BJ (cell line): Measurements from ENCODE around the gene TFEB. TPM values are rescaled to one million over a fixed set of nuclear protein-coding genes. Genes with fewer than 3 reads are reported as not detected.

Source experiments
- CTCF ChIA-PET: fragments of 350-600 bp; formaldehyde crosslinking; extraction: SDS; loops from one replicate; lab custom pipeline; 2021; ENCODE audit warnings: antibody characterized with exemption, inconsistent platforms; lab: Yijun Ruan, JAX
- POLR2A ChIA-PET: fragments of 300-600 bp; sonication (Branson Sonifier 250); formaldehyde crosslinking; extraction: SDS; loops from one replicate; lab custom pipeline; 2021; ENCODE audit warnings: antibody characterized with exemption; lab: Charles Lee
- DNase-seq: peaks from one replicate; pipeline ENCODE4 v3.0.0-alpha.2; 2011; ENCODE audit warnings: low read depth
- H3K27me3 ChIP-seq: 2 replicates; pipeline ENCODE4 v1.6.0; 2011; ENCODE audit warnings: low read length; ENCODE audit not compliant: control insufficient read depth, insufficient read depth
- H3K36me3 ChIP-seq: 2 replicates; pipeline ENCODE4 v1.5.1; 2011; ENCODE audit warnings: low read length; ENCODE audit not compliant: control insufficient read depth, insufficient read depth
- H3K4me3 ChIP-seq: 2 replicates; pipeline ENCODE4 v1.5.1; 2011; ENCODE audit warnings: low read depth, mild to moderate bottlenecking, control low read depth, low read length
- polyA plus RNA-seq: library from polyadenylated mRNA; depleted of rRNA; stranded (reverse); fragments of >200 nt; gene quantifications from 2 replicates; pipeline ENCODE4 v1.2.3, GENCODE V29; 2011
- TF ChIP-seq, protein P1 (sequence below): IDR thresholded peaks from 2 replicates; pipeline ENCODE4 v1.5.1; 2011; ENCODE audit warnings: low read depth, mild to moderate bottlenecking, control low read depth, inconsistent platforms, low read length, moderate library complexity; ENCODE audit not compliant: insufficient read depth

TFEB gene
- polyA plus RNA-seq, 1 experiment: 21.9 TPM

DNA sequence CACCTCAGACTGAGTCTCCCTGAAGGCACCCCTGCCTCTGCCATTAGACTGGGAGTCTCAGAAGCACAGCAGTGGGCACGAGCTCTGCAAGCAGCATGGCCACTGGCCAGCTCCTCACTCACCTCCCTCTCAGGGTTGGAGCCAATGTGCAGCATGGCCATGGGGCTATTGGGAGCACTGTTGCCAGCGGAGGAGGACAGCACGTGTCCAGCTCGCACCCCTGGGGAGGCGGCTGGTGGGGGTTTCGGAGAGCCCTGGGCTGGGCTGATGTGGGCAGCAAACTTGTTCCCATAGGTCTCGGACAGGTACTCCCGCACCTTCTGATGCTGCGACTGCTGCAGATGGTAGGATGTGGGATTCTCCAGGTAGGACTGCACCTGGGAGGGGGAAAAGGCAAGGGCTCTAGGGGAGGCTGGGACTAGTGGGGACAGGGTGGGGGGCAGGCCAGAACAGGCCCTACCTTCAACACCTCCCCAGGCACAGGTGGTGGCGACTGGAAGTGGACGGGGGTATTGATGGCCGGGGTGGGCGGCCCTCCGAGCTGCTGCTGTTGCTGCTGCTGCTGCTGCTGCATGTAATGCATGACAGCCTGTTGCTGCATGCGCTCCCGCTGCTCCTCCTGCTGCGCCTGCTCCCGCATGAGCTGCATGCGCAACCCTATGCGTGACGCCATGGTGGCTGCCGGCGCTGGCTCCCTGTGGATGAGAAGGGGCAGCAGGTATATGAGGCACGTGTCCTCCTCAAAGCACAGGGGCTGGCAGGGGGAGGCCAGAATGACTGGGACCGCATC is 44.7 kb downstream of the TFEB start:
- TF ChIP-seq, protein P1, sequence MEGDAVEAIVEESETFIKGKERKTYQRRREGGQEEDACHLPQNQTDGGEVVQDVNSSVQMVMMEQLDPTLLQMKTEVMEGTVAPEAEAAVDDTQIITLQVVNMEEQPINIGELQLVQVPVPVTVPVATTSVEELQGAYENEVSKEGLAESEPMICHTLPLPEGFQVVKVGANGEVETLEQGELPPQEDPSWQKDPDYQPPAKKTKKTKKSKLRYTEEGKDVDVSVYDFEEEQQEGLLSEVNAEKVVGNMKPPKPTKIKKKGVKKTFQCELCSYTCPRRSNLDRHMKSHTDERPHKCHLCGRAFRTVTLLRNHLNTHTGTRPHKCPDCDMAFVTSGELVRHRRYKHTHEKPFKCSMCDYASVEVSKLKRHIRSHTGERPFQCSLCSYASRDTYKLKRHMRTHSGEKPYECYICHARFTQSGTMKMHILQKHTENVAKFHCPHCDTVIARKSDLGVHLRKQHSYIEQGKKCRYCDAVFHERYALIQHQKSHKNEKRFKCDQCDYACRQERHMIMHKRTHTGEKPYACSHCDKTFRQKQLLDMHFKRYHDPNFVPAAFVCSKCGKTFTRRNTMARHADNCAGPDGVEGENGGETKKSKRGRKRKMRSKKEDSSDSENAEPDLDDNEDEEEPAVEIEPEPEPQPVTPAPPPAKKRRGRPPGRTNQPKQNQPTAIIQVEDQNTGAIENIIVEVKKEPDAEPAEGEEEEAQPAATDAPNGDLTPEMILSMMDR: no peak
- CTCF ChIA-PET: interaction anchor here (1.0 to 11.5 kb wide), 7 partner anchors 9 to 370 kb away, joined by 3 to 211 read pairs (median 7); no protein-coding TSS in a partner anchor
- POLR2A ChIA-PET: no interaction called here

DNA sequence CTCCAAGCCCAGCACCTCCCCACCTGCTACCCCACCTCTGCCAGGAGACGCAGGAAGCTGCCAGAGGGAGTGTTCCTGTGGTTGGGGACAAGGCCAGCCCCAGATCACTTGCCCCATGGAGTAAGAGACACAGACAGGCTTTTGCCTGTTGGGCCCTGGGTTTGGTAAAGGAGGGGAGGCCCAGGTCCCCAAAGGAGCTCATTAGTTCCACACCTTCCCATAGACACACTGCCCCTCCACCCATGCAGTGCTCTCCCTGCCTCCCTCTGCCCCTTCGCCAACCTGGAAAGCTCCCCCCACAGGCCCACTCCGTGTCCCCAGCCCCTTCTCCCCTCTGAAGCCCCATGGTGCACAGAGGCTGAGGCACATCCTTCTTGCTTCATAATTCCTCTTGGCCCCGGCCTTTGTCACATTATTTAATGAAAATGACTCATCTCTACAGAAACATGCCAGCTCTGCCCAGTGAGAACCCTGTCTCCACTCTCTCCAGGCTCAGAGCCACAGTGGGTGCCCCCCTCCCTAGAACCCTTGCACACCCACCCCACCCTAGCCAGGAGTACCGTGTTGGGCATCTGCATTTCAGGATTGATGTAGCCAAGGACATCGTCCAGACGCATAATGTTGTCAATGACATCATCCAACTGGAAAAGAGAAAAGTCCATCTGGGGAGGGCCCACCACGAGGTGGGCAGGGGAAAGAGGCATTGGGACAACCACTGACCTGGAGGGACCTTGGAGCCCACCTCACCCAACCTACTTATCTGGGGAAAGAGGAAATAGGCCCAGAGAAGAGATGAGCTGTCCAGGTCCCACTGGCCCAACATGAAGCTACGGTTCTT is 46.0 kb downstream of the TFEB start:
- DNase-seq: no peak
- H3K4me3 ChIP-seq: no peak overlapping the region
- peaks cover 17% of the 10 kb centered on the region for H3K36me3 ChIP-seq
- ChIA-PET POLR2A (no interaction called here), CTCF (interaction anchor here (1.1 to 11.5 kb wide), 9 partner anchors 8 to 318 kb away, joined by 3 to 211 read pairs (median 5); no protein-coding TSS in a partner anchor)
- no peaks in the 10 kb centered on the region for H3K27me3 ChIP-seq
- TF ChIP-seq, protein P1: no peak

More for the DNA sequence above, 44.7 kb downstream of the TFEB start:
- no peak for DNase-seq
- no peak overlapping the region for H3K4me3 ChIP-seq
- no peaks in the 10 kb centered on the region for H3K27me3 ChIP-seq
- H3K36me3 ChIP-seq: peaks cover 15% of the 10 kb centered on the region

DNA sequence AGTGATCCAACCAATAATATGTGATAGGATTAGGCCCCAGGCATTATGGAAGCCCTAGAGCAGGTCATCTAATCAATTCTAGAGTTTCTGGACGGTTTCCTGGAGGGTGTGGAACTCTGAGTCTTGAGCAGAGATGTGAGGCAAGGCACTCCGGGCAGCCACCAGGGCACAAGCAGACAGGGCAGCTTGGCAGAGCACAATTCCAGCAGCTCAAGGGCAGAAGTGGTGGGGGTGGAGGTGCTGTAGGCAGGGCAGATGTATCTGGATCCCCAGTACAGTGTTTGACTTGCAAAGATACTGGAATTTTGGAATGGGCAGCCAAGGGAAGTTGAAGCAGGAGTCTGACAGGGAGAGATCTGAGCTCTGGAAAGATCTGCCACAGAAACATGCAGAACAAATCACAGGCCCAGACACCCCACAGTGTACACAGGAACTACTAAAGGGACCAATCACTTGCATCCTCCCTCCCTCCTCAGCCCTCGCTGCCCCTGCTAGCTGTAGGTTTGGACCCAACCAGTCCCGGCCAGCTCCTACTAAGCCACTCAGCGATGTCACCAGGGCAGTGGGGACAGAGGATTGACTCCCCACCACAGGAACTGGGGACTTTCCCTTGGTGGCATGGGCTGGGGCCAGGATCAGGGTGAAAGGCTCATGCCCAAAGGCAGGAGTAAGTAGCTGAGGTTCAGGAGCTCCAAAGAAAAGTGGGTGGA is 47.0 kb downstream of the TFEB start:
- H3K4me3 ChIP-seq: no peak overlapping the region
- TF ChIP-seq, protein P1: no peak
- ChIA-PET POLR2A (interaction anchor here (0.6 kb wide), 1 partner anchor 1294 kb away, joined by 6 read pairs; no protein-coding TSS in a partner anchor), CTCF (interaction anchor here (1.1 to 11.5 kb wide), 10 partner anchors 10 to 317 kb away, joined by 3 to 211 read pairs (median 4); partner anchors contain the start of gene TFEB)
- DNase-seq: no peak
- peaks cover 17% of the 10 kb centered on the region for H3K36me3 ChIP-seq
- no peaks in the 10 kb centered on the region for H3K27me3 ChIP-seq

DNA sequence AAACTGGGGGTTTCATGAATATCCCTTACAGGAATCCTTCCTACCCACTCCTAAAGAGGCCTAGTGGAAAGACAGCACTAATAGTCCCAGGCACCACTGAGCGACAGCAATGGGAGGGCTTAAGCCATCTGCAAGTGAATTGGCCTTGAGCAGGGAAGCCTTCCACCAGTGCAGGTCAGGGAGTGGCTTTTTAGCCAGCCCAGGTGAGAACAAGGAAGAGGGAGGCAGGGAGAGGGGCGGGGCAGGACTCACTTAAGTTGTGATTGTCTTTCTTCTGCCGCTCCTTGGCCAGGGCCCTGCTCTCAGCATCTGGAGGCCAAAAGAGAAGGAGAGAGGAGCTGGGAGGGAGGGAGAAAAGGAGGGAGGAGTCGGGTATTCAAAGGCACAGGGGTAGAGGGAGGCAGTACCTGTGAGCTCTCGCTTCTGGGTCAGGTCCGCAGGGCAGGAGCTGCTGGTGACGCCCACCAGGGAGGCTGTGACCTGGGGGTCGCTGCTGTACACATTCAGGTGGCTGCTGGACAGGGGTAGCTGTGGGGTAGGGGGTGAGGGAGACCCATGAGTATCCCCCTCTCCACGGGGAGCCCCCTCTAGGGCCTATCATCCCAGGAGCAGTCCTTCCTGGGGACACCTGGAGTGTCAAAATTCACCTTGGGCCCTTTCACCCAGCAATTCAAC is 47.8 kb downstream of the TFEB start:
- ChIA-PET CTCF (interaction anchor here (1.1 to 11.5 kb wide), 5 partner anchors 18 to 317 kb away, joined by 3 to 211 read pairs (median 11); partner anchors contain the start of gene TFEB), POLR2A (no interaction called here)
- DNase-seq: no peak
- Histone ChIP-seq H3K36me3 (peaks cover 17% of the 10 kb centered on the region), H3K27me3 (no peaks in the 10 kb centered on the region), H3K4me3 (no peak overlapping the region)
- TF ChIP-seq, protein P1: no peak
